OCI-LY3 (cell line): ENCODE measurements around the gene CLDND2.

ENCODE experiments used
- H2AFZ ChIP-seq: fragments of 200-600, 300-600 bp; shearing (Covaris generic); 2 replicates; pipeline ENCODE4 v1.6.0; 2014; ENCODE audit warnings: antibody characterized with exemption, low read depth, low read length
- H3K27ac ChIP-seq: fragments of 200-600, 300-600 bp; sonication (generic); 2 replicates; pipeline ENCODE4 v1.5.1; 2014; ENCODE audit warnings: mild to moderate bottlenecking, low read length, moderate library complexity, mixed read lengths
- H3K27me3 ChIP-seq: fragments of 200-600, 300-600 bp; sonication (generic); 2 replicates; pipeline ENCODE4 v1.6.1; 2014; ENCODE audit warnings: low read depth, low read length, mixed read lengths
- H3K36me3 ChIP-seq: fragments of 200-600, 300-600 bp; sonication (generic); replicated peaks from 2 replicates; pipeline ENCODE3; 2014; ENCODE audit warnings: low read depth, low read length, mixed read lengths
- H3K4me1 ChIP-seq: fragments of 300-600, 200-600 bp; sonication (generic); 2 replicates; pipeline ENCODE4 v1.6.1; 2014; ENCODE audit warnings: low read length, mixed read lengths
- H3K4me2 ChIP-seq: fragments of 200-600, 300-600 bp; sonication (generic); 2 replicates; pipeline ENCODE4 v1.6.1; 2014; ENCODE audit warnings: low read length, mixed read lengths
- H3K4me3 ChIP-seq: fragments of 300-600, 200-600 bp; sonication (generic); 2 replicates; pipeline ENCODE4 v1.5.1; 2014; ENCODE audit warnings: antibody characterized with exemption, mild to moderate bottlenecking, low read length, moderate library complexity
- H3K79me2 ChIP-seq: fragments of 300-600, 200-600 bp; shearing (Covaris generic); 2 replicates; pipeline ENCODE4 v1.6.1; 2014; ENCODE audit warnings: mild to moderate bottlenecking, low read length, mixed read lengths
- H3K9ac ChIP-seq: fragments of 300-600, 200-600 bp; shearing (Covaris generic); 2 replicates; pipeline ENCODE4 v1.6.0; 2014; ENCODE audit warnings: mild to moderate bottlenecking, low read length, moderate library complexity
- H3K9me3 ChIP-seq: fragments of 200-600, 300-600 bp; shearing (Covaris generic); 2 replicates; pipeline ENCODE4 v1.6.1; 2014; ENCODE audit warnings: low read length, mixed read lengths; ENCODE audit not compliant: insufficient read depth
- H4K20me1 ChIP-seq: fragments of 200-600, 300-600 bp; sonication (generic); 2 replicates; pipeline ENCODE4 v1.6.1; 2016; ENCODE audit warnings: low read length, mixed read lengths; ENCODE audit not compliant: insufficient read depth
- CTCF ChIP-seq: fragments of 200-600, 300-600 bp; sonication (generic); IDR thresholded peaks from 2 replicates; pipeline ENCODE4 v1.5.1; 2014; ENCODE audit warnings: antibody characterized with exemption, low read length, low read depth
- EZH2phosphoT487 ChIP-seq: fragments of 200-600 bp; shearing (Covaris generic); IDR thresholded peaks from 2 replicates; pipeline ENCODE4 v1.6.1; 2018; ENCODE audit warnings: antibody characterized with exemption, mixed run types, low read depth

The CLDND2 gene

GRCh38 chr19:51330366-51330765, 38.4 kb downstream of the CLDND2 start:
- Histone ChIP-seq H3K79me2 (no peaks in the 10 kb centered on the region), H3K27ac (no peak overlapping the region), H3K4me1 (no peaks in the 10 kb centered on the region), H3K9ac (no peak overlapping the region), H4K20me1 (no peaks in the 10 kb centered on the region), H3K4me3 (no peak overlapping the region), H3K9me3 (no peaks in the 10 kb centered on the region), H3K36me3 (no peaks in the 10 kb centered on the region), H3K27me3 (no peaks in the 10 kb centered on the region), H3K4me2 (no peak overlapping the region), H2AFZ (no peak overlapping the region)
- TF ChIP-seq CTCF: no peak
- TF ChIP-seq EZH2phosphoT487: no peak

GRCh38 chr19:51329411-51329810, 39.4 kb downstream of the CLDND2 start:
- TF ChIP-seq CTCF (no peak), EZH2phosphoT487 (no peak)
- no peaks in the 10 kb centered on the region for H3K36me3 ChIP-seq

GRCh38 chr19:51327066-51328001, 41.5 kb downstream of the CLDND2 start:
- no peaks in the 10 kb centered on the region for H3K36me3 ChIP-seq
- H3K9ac ChIP-seq: no peak overlapping the region
- no peaks in the 10 kb centered on the region for H3K9me3 ChIP-seq
- no peak overlapping the region for H3K4me2 ChIP-seq
- H3K4me3 ChIP-seq: no peak overlapping the region
- H3K4me1 ChIP-seq: no peaks in the 10 kb centered on the region
- no peaks in the 10 kb centered on the region for H4K20me1 ChIP-seq
- H2AFZ ChIP-seq: no peak overlapping the region
- H3K27me3 ChIP-seq: 0 out of 2 replicates have a peak, but pooled peaks cover 5% of the 10 kb centered on the region
- H3K79me2 ChIP-seq: no peaks in the 10 kb centered on the region
- no peak overlapping the region for H3K27ac ChIP-seq
- no peak for TF ChIP-seq EZH2phosphoT487
- no peak for TF ChIP-seq CTCF

More at GRCh38 chr19:51329411-51329810, 39.4 kb downstream of the CLDND2 start:
- Histone ChIP-seq H3K4me3 (no peak overlapping the region), H3K27me3 (no peaks in the 10 kb centered on the region), H3K79me2 (no peaks in the 10 kb centered on the region), H3K27ac (no peak overlapping the region), H3K4me2 (no peak overlapping the region), H4K20me1 (no peaks in the 10 kb centered on the region), H3K4me1 (no peaks in the 10 kb centered on the region), H3K9ac (no peak overlapping the region), H2AFZ (no peak overlapping the region), H3K9me3 (no peaks in the 10 kb centered on the region)

- H3K9ac ChIP-seq: no peak overlapping the region
- TF ChIP-seq EZH2phosphoT487 (no peak), CTCF (no peak)
- H2AFZ ChIP-seq: no peak overlapping the region
- H3K27ac ChIP-seq: no peak overlapping the region
- 0 out of 2 replicates have a peak, but pooled peaks cover 5% of the 10 kb centered on the region for H3K27me3 ChIP-seq
- H3K4me3 ChIP-seq: no peak overlapping the region
- H3K9me3 ChIP-seq: no peaks in the 10 kb centered on the region
- no peaks in the 10 kb centered on the region for H3K36me3 ChIP-seq
- no peaks in the 10 kb centered on the region for H4K20me1 ChIP-seq
- no peaks in the 10 kb centered on the region for H3K4me1 ChIP-seq
- H3K79me2 ChIP-seq: no peaks in the 10 kb centered on the region
- no peak overlapping the region for H3K4me2 ChIP-seq
Measured at GRCh38 chr19:51326216-51327065, 42.4 kb downstream of the CLDND2 start.
